IPS-18a (cell line): Measurements from ENCODE around the gene ZNF408.

Experiments
- H3K27ac ChIP-seq: one replicate; pipeline ENCODE4 v1.5.1; 2013; ENCODE audit warnings: low read length
- H3K27me3 ChIP-seq: one replicate; pipeline ENCODE4 v1.6.1; 2013; ENCODE audit warnings: mild to moderate bottlenecking, low read length; ENCODE audit not compliant: control insufficient read depth, insufficient read depth
- H3K36me3 ChIP-seq: one replicate; pipeline ENCODE4 v1.6.1; 2013; ENCODE audit warnings: low read depth, low read length; ENCODE audit not compliant: control insufficient read depth
- H3K4me1 ChIP-seq: one replicate; pipeline ENCODE4 v1.6.1; 2013; ENCODE audit warnings: low read depth, low read length; ENCODE audit not compliant: control insufficient read depth
- H3K4me3 ChIP-seq: one replicate; pipeline ENCODE4 v1.5.1; 2013; ENCODE audit warnings: low read length
- H3K9ac ChIP-seq: one replicate; pipeline ENCODE4 v1.6.1; 2013; ENCODE audit warnings: mild to moderate bottlenecking, low read length, moderate library complexity
- H3K9me3 ChIP-seq: one replicate; pipeline ENCODE4 v1.6.1; 2013; ENCODE audit warnings: low read depth, low read length; ENCODE audit not compliant: control insufficient read depth

ZNF408 gene

DNA sequence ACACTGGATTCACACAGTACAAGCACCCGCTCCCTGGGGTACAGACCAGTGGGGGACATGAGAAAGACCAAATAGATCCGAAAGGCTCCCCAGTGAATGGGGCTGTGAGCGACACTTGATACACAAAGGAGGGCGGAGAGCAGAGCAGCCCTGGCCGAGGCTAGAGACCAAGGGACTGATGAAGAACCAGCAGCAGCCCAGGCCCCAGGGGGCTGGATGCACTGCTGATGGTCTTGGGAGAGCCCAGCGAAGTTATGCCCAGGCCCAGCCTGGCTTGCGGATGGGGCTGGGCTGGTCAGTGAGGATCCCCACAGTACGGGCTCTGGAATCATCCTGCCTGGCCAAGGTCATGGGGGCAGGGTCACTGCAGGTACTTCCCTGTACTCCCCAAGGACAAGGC lies 23.7 kb upstream of the ZNF408 start:
- H3K9ac ChIP-seq = no peak overlapping the region
- H3K27ac ChIP-seq = no peak overlapping the region
- peaks cover 8% of the 10 kb centered on the region for H3K4me1 ChIP-seq
- H3K27me3 ChIP-seq = no peaks in the 10 kb centered on the region
- H3K9me3 ChIP-seq = no peaks in the 10 kb centered on the region
- peaks cover 4% of the 10 kb centered on the region for H3K36me3 ChIP-seq
- H3K4me3 ChIP-seq = no peak overlapping the region

DNA sequence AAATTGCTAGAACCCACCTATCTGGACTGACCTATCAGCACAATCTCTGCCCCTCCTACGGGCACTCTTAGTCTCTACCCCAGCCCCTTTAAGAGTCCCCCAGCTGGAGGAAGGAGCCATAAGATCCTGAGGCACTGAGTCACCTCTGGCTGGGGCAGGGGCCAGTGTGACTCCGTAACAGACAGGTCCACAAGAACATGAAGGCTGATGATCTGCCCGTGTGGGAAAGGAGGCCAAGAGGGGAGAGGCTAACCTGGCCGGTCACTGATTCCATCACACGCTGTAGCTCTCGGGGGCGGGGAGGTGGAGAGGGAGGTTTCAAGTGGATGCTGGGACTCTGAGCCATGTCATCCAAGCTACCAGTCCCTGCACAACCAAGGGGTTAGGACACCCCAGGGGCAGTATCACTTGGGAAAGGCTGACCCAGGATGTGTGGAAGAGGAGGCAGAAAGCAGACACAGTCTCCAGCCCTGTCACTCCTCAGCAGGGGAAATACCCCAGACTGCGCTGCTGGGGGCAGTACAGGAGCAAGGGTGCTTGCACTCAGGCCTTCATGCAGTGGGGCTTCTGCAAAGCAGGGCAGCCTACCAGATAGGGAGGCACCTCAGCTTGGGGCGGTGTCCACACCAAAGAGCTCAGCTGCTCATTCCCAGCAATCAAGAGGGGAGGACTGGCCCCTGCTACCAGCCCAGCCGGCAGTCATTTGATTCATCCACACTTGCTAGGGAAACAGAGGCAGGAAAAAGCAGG lies 22.7 kb upstream of the ZNF408 start:
- Histone ChIP-seq H3K4me3 (no peak overlapping the region), H3K27me3 (no peaks in the 10 kb centered on the region), H3K9ac (no peak overlapping the region), H3K9me3 (no peaks in the 10 kb centered on the region), H3K27ac (no peak overlapping the region), H3K4me1 (peaks cover 8% of the 10 kb centered on the region), H3K36me3 (no peaks in the 10 kb centered on the region)

DNA sequence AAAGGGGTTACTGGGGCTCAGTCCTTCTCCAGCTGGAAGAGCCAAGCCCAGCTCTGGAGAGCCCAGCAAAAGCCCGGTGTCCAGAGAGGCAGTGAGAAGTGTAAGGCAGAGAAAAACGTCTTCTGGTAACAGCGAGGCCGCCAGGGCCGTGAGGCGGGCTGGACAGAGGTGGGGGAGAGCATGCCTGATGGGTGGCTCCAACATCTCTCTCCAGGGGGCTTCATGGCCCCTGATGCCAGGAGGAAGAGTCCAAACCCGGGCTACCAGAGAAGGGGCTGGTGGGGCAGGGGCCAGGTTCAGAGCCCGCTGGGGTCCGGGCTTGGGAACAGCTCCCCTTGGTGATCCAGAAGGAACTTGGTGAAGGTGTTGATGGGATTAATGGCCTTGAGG lies 22.1 kb upstream of the ZNF408 start:
- H3K27ac ChIP-seq = no peak overlapping the region
- H3K36me3 ChIP-seq = no peaks in the 10 kb centered on the region

DNA sequence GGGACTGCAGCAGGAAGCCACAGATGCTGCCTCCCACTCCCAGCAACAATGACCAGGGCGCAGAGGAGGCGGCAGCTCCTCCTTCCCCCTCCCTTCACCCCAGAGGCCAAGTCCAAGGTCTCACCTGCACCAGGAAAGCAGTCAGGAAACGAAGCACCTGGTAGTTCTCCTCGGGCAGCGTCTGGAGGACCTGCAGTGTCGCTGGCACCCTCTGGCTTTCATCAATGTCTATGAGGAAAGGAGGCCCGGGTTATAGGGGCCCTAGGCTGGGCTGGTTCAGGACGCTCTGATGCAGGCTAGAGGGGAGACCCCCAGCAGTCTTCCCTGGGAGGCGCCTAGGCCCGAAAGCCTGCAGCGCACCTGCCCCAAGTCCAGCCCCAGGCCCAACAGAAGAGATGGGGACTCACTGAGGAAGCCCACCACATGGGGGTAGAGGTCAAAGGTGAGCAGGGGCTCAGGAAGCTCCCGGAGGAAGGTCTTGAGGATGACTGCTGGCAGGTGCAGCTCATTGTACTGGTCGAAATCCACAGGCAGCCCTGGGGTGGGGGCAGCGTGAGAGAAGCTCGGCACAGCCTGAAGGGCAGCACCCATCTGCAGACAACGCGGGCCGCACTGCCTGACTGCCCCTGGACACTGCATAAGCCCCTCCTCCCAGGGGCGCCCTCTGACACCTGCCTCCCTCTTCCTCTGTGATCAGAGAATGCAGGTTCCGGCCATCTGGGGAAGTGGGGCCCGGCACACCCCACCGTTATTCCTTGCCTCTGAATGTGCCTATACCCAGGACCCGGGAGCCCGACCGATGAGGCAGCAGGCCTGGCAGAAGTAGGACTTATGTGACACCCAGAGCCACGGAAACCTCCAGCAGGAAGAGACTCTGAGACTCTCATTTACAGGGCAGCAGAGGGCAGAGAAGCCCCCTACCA lies 21.3 kb upstream of the ZNF408 start:
- no peaks in the 10 kb centered on the region for H3K36me3 ChIP-seq
- no peak overlapping the region for H3K27ac ChIP-seq
- H3K9me3 ChIP-seq = no peaks in the 10 kb centered on the region
- no peaks in the 10 kb centered on the region for H3K27me3 ChIP-seq
- no peak overlapping the region for H3K9ac ChIP-seq
- H3K4me3 ChIP-seq = no peak overlapping the region
- H3K4me1 ChIP-seq = peaks cover 2% of the 10 kb centered on the region

More for the DNA sequence above, 22.1 kb upstream of the ZNF408 start:
- peaks cover 8% of the 10 kb centered on the region for H3K4me1 ChIP-seq
- no peaks in the 10 kb centered on the region for H3K9me3 ChIP-seq
- H3K9ac ChIP-seq = no peak overlapping the region
- no peaks in the 10 kb centered on the region for H3K27me3 ChIP-seq
- no peak overlapping the region for H3K4me3 ChIP-seq

DNA sequence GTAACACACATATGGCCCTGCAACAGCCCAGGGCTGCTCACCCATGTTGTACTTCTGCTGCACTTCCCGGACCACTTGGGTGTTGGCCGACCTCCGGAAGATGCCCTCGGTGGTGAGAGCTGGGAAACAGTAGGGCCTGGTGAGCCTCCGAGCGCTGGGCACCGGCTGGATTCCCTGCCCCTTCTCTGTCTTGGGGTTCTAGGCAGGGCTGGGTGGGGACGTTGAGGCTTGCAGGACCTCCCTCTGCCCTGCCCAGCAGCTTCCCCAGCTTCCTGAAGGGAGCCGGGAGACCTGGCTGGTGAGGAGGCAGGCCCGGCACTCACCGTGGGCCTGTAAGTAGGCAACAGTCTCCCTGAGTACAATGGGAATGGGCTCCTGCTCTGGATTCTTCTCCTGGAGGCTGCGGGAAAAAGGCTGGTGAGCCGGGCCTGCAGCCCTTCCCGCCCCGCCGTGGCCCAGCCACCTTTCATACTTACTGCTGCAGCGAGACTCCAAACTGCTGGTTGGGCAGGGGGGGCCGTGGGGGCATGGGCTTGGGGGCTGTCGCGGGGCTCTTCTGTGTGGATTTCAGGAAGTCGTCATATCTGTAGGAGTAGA lies 20.6 kb upstream of the ZNF408 start:
- Histone ChIP-seq H3K4me1 (no peaks in the 10 kb centered on the region), H3K27ac (no peak overlapping the region), H3K4me3 (no peak overlapping the region), H3K36me3 (no peaks in the 10 kb centered on the region), H3K9ac (no peak overlapping the region), H3K27me3 (no peaks in the 10 kb centered on the region), H3K9me3 (no peaks in the 10 kb centered on the region)

DNA sequence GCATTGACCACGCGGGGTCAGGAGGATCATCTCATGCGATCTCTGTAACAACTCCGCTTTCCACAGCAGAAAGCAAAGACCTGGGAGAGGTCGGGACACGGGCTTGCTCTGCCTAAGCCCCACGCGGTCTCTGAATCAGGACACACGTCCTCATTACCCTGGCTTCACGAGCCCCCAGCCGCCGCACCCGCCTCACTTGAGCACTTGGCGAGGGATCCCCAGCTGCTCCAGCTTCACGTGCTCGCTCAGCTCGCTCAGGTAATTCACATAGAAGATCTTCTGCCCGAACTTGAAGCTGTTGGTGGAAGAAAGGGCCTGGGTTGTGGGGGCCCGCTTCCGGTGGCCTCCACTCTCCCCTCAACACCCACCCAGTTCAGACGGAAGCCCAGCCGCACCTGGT lies 20.0 kb upstream of the ZNF408 start:
- no peaks in the 10 kb centered on the region for H3K4me1 ChIP-seq
- H3K27ac ChIP-seq = no peak overlapping the region
- H3K9ac ChIP-seq = no peak overlapping the region
- no peaks in the 10 kb centered on the region for H3K36me3 ChIP-seq
- H3K27me3 ChIP-seq = no peaks in the 10 kb centered on the region
- H3K4me3 ChIP-seq = no peak overlapping the region
- no peaks in the 10 kb centered on the region for H3K9me3 ChIP-seq

DNA sequence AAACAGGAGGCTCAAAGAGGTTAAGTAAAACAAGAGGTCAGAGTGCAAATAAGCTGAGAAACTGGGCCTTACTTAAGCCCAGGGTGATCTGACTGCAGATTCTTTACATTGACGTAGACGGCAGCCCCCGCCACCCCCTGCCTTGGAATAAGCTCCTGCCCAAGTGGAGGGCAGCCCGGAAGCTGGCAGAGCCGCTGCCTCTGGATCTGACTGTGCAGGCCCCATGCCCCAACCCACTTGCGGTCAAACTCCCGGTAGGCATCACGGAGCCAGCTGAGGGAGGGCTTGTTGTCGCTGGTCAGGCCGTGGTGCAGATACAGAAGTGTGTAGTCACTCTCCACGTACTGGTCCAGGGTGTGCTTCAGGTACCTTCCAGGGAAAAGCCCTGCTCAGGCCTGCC lies 19.0 kb upstream of the ZNF408 start:
- Histone ChIP-seq H3K9me3 (no peaks in the 10 kb centered on the region), H3K27ac (no peak overlapping the region), H3K4me1 (no peaks in the 10 kb centered on the region), H3K27me3 (no peaks in the 10 kb centered on the region), H3K4me3 (no peak overlapping the region), H3K9ac (no peak overlapping the region), H3K36me3 (no peaks in the 10 kb centered on the region)

DNA sequence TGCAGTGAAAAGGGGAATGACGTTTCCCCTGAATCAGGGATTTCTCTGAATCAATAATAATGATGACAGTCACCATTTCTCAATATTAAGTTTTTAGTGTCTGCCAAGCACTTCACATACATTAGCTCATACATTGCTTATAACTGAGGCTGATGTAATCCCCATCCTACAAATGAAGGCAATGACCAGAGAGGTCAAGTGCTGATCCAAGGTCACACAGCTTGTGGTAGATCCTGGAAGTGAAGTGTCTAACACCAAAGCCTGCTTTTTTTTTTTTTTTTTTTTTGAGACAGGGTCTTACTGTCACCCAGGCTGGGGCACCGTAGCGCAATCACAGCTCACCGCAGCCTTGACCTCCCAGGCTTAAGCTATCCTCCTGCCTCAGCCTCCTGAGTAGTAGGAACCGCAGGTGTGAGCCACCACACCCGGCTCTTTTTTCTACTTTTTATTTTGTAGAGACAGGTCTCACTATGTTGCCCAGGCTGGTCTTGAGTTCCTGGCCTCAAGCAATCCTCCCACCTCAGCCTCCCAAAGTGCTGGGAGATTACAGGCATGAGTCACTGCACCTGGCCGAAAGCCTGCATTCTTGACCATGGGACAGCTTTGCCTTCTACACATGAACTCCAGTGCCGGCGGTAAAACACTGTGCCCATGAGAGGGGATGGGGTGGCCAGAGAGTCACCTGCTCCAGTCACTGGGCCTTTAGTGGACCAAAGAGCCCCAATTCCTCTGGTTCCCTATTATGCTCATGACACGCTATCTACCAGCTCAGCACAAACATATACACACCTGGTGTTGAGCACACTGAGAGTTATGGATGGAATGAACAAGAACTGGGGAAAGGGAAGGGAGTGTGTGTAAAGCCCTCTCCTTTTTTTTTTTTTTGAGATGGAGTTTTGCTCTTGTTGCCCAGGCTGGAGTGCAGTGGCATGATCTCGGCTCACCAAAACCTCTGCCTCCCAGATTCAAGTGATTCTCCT lies 17.8 kb upstream of the ZNF408 start:
- no peak overlapping the region for H3K27ac ChIP-seq

DNA sequence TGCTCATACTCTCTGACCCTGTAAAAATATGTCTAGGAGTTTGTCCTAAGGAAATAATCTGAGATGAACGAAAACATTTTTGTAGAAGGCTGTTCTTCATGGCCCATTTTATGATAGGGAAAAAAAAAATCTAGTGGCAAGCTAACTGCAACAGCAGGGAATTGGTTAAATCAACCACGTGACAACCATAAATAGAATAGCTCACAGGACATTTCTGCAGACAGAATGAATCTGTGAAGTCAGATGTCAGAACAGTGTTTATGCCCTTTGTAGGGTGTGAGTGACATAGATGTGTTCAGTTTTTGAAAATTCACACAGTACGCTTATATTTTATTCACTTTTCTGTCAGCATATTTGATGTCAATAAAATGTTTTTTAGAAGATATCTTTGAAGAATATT lies 16.5 kb upstream of the ZNF408 start:
- no peak overlapping the region for H3K9ac ChIP-seq
- no peak overlapping the region for H3K4me3 ChIP-seq
- no peaks in the 10 kb centered on the region for H3K4me1 ChIP-seq
- H3K27ac ChIP-seq = no peak overlapping the region
- no peaks in the 10 kb centered on the region for H3K27me3 ChIP-seq
- H3K36me3 ChIP-seq = peaks cover 3% of the 10 kb centered on the region
- no peaks in the 10 kb centered on the region for H3K9me3 ChIP-seq

More for the DNA sequence above, 17.8 kb upstream of the ZNF408 start:
- Histone ChIP-seq H3K9ac (no peak overlapping the region), H3K4me1 (no peaks in the 10 kb centered on the region), H3K27me3 (no peaks in the 10 kb centered on the region), H3K4me3 (no peak overlapping the region), H3K36me3 (peaks cover 3% of the 10 kb centered on the region), H3K9me3 (no peaks in the 10 kb centered on the region)

DNA sequence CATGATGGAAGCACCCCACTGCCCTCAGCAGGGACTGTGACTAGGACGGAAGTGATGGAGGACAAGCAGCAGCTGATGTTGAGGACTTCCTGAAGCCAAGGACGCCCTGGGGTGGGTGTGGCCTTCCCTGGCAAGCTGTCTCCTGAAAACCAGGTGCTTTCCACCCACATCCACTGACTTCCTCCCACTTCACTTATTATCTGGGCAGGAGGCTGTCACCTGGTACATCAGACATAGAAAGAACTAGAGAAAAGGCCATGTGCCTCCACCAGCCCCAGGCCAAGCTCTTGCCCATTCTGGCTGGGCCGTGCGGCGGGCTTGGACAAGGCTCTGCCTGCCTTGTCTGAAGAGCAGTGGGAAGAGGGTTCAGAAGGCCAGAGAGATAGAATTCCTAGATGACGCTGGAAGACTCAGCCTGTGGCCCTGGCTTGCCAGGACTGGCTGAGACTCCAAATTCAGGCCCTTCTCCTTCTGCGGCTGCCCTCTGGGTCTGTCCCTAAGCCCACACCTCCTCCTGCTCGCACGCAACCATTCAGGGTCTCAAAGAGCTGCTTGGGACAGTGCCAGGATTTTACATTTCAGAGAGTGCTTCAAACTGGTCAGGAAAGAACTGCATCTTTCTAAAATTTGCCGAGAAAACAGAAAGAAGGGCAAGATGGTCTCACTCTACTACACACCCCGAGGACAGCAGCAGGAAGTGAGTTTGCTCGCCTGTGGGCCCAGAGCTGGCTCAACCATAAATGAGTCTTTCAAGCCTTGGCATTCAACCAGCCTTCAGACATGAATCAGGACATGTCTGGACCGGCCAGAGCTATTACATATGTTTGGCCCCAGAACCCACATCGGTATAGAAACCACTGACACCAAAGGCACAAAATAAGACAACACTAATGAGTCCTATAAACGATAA lies 13.7 kb upstream of the ZNF408 start:
- H3K9me3 ChIP-seq = no peaks in the 10 kb centered on the region
- no peak overlapping the region for H3K27ac ChIP-seq
- H3K27me3 ChIP-seq = no peaks in the 10 kb centered on the region
- H3K4me1 ChIP-seq = no peaks in the 10 kb centered on the region
- H3K9ac ChIP-seq = no peak overlapping the region
- peaks cover 3% of the 10 kb centered on the region for H3K36me3 ChIP-seq
- no peak overlapping the region for H3K4me3 ChIP-seq
